ENCODE data around the gene SARNP.
A peak's percentile ranks its signal among the peaks of the same experiment; 100 is the strongest.

The SARNP gene

DNA sequence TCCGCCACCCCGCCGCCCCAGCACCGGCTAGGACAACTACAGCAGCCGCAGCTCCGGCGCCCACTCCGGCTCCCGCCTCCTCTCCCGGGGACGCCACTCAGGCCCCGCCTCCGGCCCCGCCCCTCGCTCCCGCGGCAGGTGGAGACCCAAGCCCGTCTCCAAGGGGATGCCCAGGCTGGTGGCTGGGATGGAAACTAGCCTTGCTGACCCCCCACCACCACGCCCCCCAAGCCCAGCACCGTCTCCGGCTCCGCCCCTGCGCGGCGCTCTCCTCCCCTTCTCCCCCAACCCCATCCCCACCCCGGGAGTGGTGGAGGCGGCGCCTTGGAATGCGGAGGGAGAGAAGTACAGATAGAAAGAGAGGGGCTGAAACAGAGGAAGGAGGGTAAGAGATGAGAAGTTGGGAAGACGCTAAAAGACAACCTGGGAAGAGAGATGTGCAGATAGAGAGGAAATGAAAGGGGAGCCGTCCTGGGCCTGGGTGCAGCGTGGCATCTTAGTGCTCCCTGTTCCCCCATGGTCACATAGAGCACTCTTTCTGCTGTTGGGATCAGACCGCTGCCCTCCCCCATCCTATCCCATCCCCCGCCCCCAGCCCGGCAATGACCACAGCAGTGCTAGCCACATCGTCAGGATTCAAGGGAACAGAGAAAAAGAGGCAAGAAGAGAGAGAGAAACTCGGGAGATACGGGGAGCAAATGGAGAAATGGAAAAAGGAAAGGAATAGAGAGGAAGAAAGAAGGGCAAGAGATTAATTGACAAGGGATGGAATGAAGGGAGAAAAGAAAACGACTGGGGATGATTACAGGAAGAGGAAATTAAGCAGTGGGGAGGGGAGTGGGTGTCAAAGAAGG, 109.5 kb downstream of the SARNP start, which contains the start of gene ITGA7:
ITGA7 (minus strand) TSS at position 64 of the 854 bp plus-strand sequence. CDS start 222 bp downstream, outside the sequence.
- peak; percentile 44 for DNase-seq (ENCODE audit: low read depth)
